ENCODE data around the gene ALK.

DNA sequence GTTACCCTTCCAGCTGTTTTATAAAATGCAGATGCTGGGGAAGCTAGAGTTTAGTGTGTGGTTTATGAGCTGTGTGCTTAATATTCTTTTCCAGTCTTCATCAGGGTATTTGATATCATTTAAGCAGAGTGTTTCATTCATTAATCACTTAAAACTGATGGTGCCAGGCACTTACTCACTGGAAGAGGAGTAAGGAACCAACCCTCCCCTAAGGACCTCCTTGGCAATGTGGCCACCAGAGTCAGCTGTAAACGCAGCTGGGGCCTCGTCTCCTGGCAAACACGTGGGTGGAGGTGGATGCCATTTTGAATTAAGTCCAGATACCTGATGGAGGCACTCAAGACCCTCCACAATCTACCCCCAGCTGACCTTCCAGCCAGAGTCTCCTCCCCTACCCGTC, 474.5 kb downstream of the ALK start:
- TF ChIP-seq POLR2AphosphoS5 (IDR thresholded peaks at IDR 0.05; ENCODE audit: borderline replicate concordance, low read depth, low read length) (no peak), EZH2 (IDR thresholded peaks at IDR 0.05) (no peak), FOXP2 (optimal IDR thresholded peaks at IDR 0.05; ENCODE audit: control extremely low read depth, extremely low read length, insufficient read depth) (no peak)
